HEK293T (cell line): ENCODE data around the gene ROBO3.

ENCODE experiments used
- CTCF ChIA-PET: fragments of 350-600 bp; formaldehyde crosslinking; extraction: SDS; loops from one replicate; lab custom pipeline; 2021; ENCODE audit warnings: antibody characterized with exemption, inconsistent platforms; lab: Yijun Ruan, JAX
- POLR2A ChIA-PET: fragments of 350-600 bp; formaldehyde crosslinking; extraction: SDS; loops from one replicate; lab custom pipeline; 2020; ENCODE audit warnings: antibody characterized with exemption, inconsistent platforms; lab: Yijun Ruan, JAX
- DNase-seq: peaks from one replicate; pipeline ENCODE4 v3.0.0; 2012; ENCODE audit warnings: mixed read lengths; ENCODE audit errors: extremely low spot score
- ARNT ChIP-seq: fragments of 450-650 bp; IDR thresholded peaks from 2 replicates; pipeline ENCODE4 v1.6.1; 2017; ENCODE audit warnings: mild to moderate bottlenecking
- BHLHE40 ChIP-seq: fragments of 450-650 bp; IDR thresholded peaks from 2 replicates; pipeline ENCODE4 v1.6.1; 2016; ENCODE audit warnings: mild to moderate bottlenecking, moderate library complexity, borderline replicate concordance
- CTBP1 ChIP-seq: fragments of 450-650 bp; IDR thresholded peaks from 2 replicates; pipeline ENCODE4 v1.6.1; 2016; ENCODE audit warnings: borderline replicate concordance
- ELF4 ChIP-seq: fragments of 450-650 bp; IDR thresholded peaks from 2 replicates; pipeline ENCODE4 v1.6.1; 2017; ENCODE audit warnings: antibody characterized with exemption
- FOXA1 ChIP-seq: fragments of 450-650 bp; IDR thresholded peaks from 2 replicates; pipeline ENCODE4 v1.6.1; 2016; ENCODE audit warnings: mild to moderate bottlenecking
- FOXK2 ChIP-seq: fragments of 450-650 bp; IDR thresholded peaks from 2 replicates; pipeline ENCODE4 v1.6.1; 2016; ENCODE audit warnings: mild to moderate bottlenecking
- FOXM1 ChIP-seq: fragments of 450-650 bp; IDR thresholded peaks from 2 replicates; pipeline ENCODE4 v1.6.1; 2017; ENCODE audit warnings: mild to moderate bottlenecking, borderline replicate concordance
- HDGF ChIP-seq: fragments of 450-650 bp; IDR thresholded peaks from 2 replicates; pipeline ENCODE4 v1.6.1; 2017; ENCODE audit warnings: antibody characterized with exemption, borderline replicate concordance
- L3MBTL2 ChIP-seq: fragments of 450-650 bp; conservative IDR thresholded peaks from 2 replicates; pipeline ENCODE4 v1.6.1; 2016; ENCODE audit warnings: mild to moderate bottlenecking
- LEF1 ChIP-seq: fragments of 450-650 bp; IDR thresholded peaks from 2 replicates; pipeline ENCODE4 v1.6.1; 2017; ENCODE audit warnings: mild to moderate bottlenecking, borderline replicate concordance
- NFRKB ChIP-seq: fragments of 450-650 bp; IDR thresholded peaks from 2 replicates; pipeline ENCODE4 v1.6.1; 2016; ENCODE audit warnings: mild to moderate bottlenecking, moderate library complexity
- PKNOX1 ChIP-seq: fragments of 450-650 bp; IDR thresholded peaks from 2 replicates; pipeline ENCODE4 v1.6.1; 2016
- SP1 ChIP-seq: fragments of 450-650 bp; IDR thresholded peaks from 2 replicates; pipeline ENCODE4 v1.6.1; 2017
- SUZ12 ChIP-seq: fragments of 450-650 bp; IDR thresholded peaks from 2 replicates; pipeline ENCODE4 v1.6.1; 2016; ENCODE audit warnings: mild to moderate bottlenecking
- TARDBP ChIP-seq: fragments of 450-650 bp; IDR thresholded peaks from 2 replicates; pipeline ENCODE4 v1.6.1; 2016
- ZNF384 ChIP-seq: fragments of 450-650 bp; IDR thresholded peaks from 2 replicates; pipeline ENCODE4 v1.6.1; 2016

ROBO3 gene

GRCh38 chr11:124872741-124873140, 7.5 kb downstream of the ROBO3 start:
- CTCF ChIA-PET = no interaction called here
- POLR2A ChIA-PET = no interaction called here
- TF ChIP-seq L3MBTL2 = no peak
- no peak for TF ChIP-seq HDGF
- no peak for TF ChIP-seq FOXM1
- no peak for DNase-seq

GRCh38 chr11:124873951-124874350, 8.7 kb downstream of the ROBO3 start:
- CTCF ChIA-PET = no interaction called here
- no peak for DNase-seq

GRCh38 chr11:124874571-124875255, 9.5 kb downstream of the ROBO3 start:
- POLR2A ChIA-PET = no interaction called here
- no peak for TF ChIP-seq PKNOX1
- TF ChIP-seq ZNF384 = no peak
- no peak for TF ChIP-seq NFRKB
- TF ChIP-seq TARDBP = no peak
- no peak for TF ChIP-seq SUZ12
- TF ChIP-seq CTBP1 = no peak
- TF ChIP-seq HDGF = no peak
- no peak for TF ChIP-seq ARNT
- no peak for TF ChIP-seq FOXK2
- no peak for TF ChIP-seq LEF1
- no peak for TF ChIP-seq BHLHE40
- no peak for TF ChIP-seq FOXM1
- no peak for TF ChIP-seq ELF4
- TF ChIP-seq FOXA1 = no peak
- no peak for TF ChIP-seq L3MBTL2

More at GRCh38 chr11:124873951-124874350, 8.7 kb downstream of the ROBO3 start:
- POLR2A ChIA-PET = no interaction called here
- TF ChIP-seq ZNF384 = no peak
- TF ChIP-seq BHLHE40 = no peak
- no peak for TF ChIP-seq FOXM1
- no peak for TF ChIP-seq SP1
- TF ChIP-seq L3MBTL2 = no peak
- no peak for TF ChIP-seq FOXA1
- TF ChIP-seq HDGF = no peak
- no peak for TF ChIP-seq CTBP1

GRCh38 chr11:124875401-124875800, 10.2 kb downstream of the ROBO3 start:
- CTCF ChIA-PET = interaction anchor here (0.6 to 1.5 kb wide), 5 partner anchors 8 to 107 kb away, joined by 3 to 13 read pairs (median 3); no protein-coding TSS in a partner anchor
- POLR2A ChIA-PET = interaction anchor here (1.3 to 1.5 kb wide), 13 partner anchors 9 to 114 kb away, joined by 3 to 23 read pairs (median 6); partner anchors contain the start of genes CCDC15, MSANTD2 and ROBO3
- DNase-seq = no peak
- no peak for TF ChIP-seq SP1
- TF ChIP-seq NFRKB = no peak
- no peak for TF ChIP-seq ARNT
- TF ChIP-seq LEF1 = no peak
- no peak for TF ChIP-seq ELF4
- TF ChIP-seq SUZ12 = no peak
- TF ChIP-seq BHLHE40 = no peak
- no peak for TF ChIP-seq HDGF
- TF ChIP-seq L3MBTL2 = no peak
- TF ChIP-seq CTBP1 = no peak
- TF ChIP-seq PKNOX1 = no peak

More at GRCh38 chr11:124874571-124875255, 9.5 kb downstream of the ROBO3 start:
- CTCF ChIA-PET = no interaction called here
- DNase-seq = no peak

- TF ChIP-seq SP1 (no peak), L3MBTL2 (peak; percentile 89)
- ChIA-PET CTCF (interaction anchor here (0.6 to 1.5 kb wide), 26 partner anchors 9 to 236 kb away, joined by 3 to 13 read pairs (median 3); partner anchors contain the start of genes NRGN, ROBO3 and TMEM218), POLR2A (interaction anchor here (0.6 to 1.5 kb wide), 32 partner anchors 8 to 273 kb away, joined by 3 to 23 read pairs (median 4); partner anchors contain the start of genes CCDC15, MSANTD2, NRGN and ROBO3)
- peak; percentile 90 for DNase-seq
Observed at GRCh38 chr11:124875943-124876817, 10.9 kb downstream of the ROBO3 start.

GRCh38 chr11:124876818-124877630, 11.8 kb downstream of the ROBO3 start:
- ChIA-PET POLR2A (interaction anchor here (0.6 to 1.5 kb wide), 32 partner anchors 7 to 272 kb away, joined by 3 to 23 read pairs (median 4); partner anchors contain the start of genes CCDC15, MSANTD2, NRGN and ROBO3), CTCF (interaction anchor here (0.6 to 1.5 kb wide), 25 partner anchors 8 to 235 kb away, joined by 3 to 13 read pairs (median 3); partner anchors contain the start of genes NRGN, ROBO3 and TMEM218)
- no peak for DNase-seq
- no peak for TF ChIP-seq LEF1
- no peak; the same call in 1 of the 2 replicates for TF ChIP-seq PKNOX1
- no peak for TF ChIP-seq BHLHE40
- TF ChIP-seq L3MBTL2 = no peak
- no peak for TF ChIP-seq CTBP1
- no peak for TF ChIP-seq NFRKB
- TF ChIP-seq HDGF = no peak
- TF ChIP-seq ARNT = no peak
- TF ChIP-seq FOXA1 = no peak
- TF ChIP-seq FOXK2 = no peak
- TF ChIP-seq ZNF384 = no peak
- TF ChIP-seq SP1 = no peak
- TF ChIP-seq SUZ12 = no peak
- no peak for TF ChIP-seq ELF4
- TF ChIP-seq TARDBP = no peak
- no peak for TF ChIP-seq FOXM1
